CD14-positive monocyte (primary cell): ENCODE measurements around the gene OR51G1. TPM values are rescaled to one million over a fixed set of nuclear protein-coding genes. Genes with fewer than 3 reads are reported as not detected.

Experiments used
- DNase-seq, 3 donors: peaks; one replicate each; pipeline ENCODE4 v3.0.0-alpha.2; 2011 to 2022
- H2AFZ ChIP-seq: 2 replicates; pipeline ENCODE4 v1.6.0; 2012; ENCODE audit warnings: mild to moderate bottlenecking, low read depth, low read length, inconsistent platforms; ENCODE audit not compliant: insufficient read depth, poor library complexity, severe bottlenecking
- H3K27ac ChIP-seq, 2 donors: 1 replicate in 1 of 2; 2 replicates in 1 of 2; pipeline ENCODE4 v1.5.1; 2012 to 2013; ENCODE audit warnings: low read length in 2 of 2, control low read depth in 1 of 2, inconsistent platforms in 1 of 2, low read depth in 1 of 2, mild to moderate bottlenecking in 1 of 2
- H3K27me3 ChIP-seq, 2 donors: one replicate each; pipeline versions ENCODE4 v1.6.0 to v1.6.1; 2011 to 2013; ENCODE audit warnings: low read length in 2 of 2; ENCODE audit not compliant: control insufficient read depth in 2 of 2, insufficient read depth in 2 of 2
- H3K36me3 ChIP-seq, 2 donors: replicated peaks in 1 of 2; 1 replicate in 1 of 2; 2 replicates in 1 of 2; pipeline versions ENCODE4 v1.5.1 to v1.6.1; 2012 to 2013; ENCODE audit warnings: low read length in 2 of 2, control low read depth in 1 of 2, inconsistent platforms in 1 of 2, mild to moderate bottlenecking in 1 of 2; ENCODE audit not compliant: insufficient read depth in 2 of 2, control insufficient read depth in 1 of 2
- H3K4me1 ChIP-seq, 2 donors: 1 replicate in 1 of 2; 2 replicates in 1 of 2; pipeline versions ENCODE4 v1.5.1 to v1.6.1; 2012 to 2013; ENCODE audit warnings: low read length in 2 of 2, control low read depth in 1 of 2, inconsistent platforms in 1 of 2, mild to moderate bottlenecking in 1 of 2, moderate library complexity in 1 of 2; ENCODE audit not compliant: insufficient read depth in 2 of 2, control insufficient read depth in 1 of 2
- H3K4me2 ChIP-seq: replicated peaks from 2 replicates; pipeline ENCODE3; 2012; ENCODE audit warnings: low read length, moderate library complexity, mild to moderate bottlenecking; ENCODE audit not compliant: poor library complexity, severe bottlenecking; ENCODE audit errors: extremely low read depth
- H3K4me3 ChIP-seq, 3 experiments: fragments of 200-600 bp in 1 of 3; sonication (generic) in 1 of 3; replicated peaks in 1 of 3; 1 replicate in 2 of 3; 2 replicates in 1 of 3; pipeline ENCODE4 v1.5.1; 2011 to 2013; ENCODE audit warnings: low read length in 3 of 3, mild to moderate bottlenecking in 3 of 3, control low read depth in 2 of 3, low read depth in 2 of 3, inconsistent platforms in 1 of 3, moderate library complexity in 1 of 3
- H3K79me2 ChIP-seq: 2 replicates; pipeline ENCODE4 v1.6.0; 2012; ENCODE audit warnings: mild to moderate bottlenecking, control low read depth, inconsistent platforms, low read length, moderate library complexity; ENCODE audit not compliant: insufficient read depth
- H3K9ac ChIP-seq: 2 replicates; pipeline ENCODE4 v1.6.0; 2017; ENCODE audit warnings: low read length, mild to moderate bottlenecking; ENCODE audit not compliant: insufficient read depth, poor library complexity, severe bottlenecking
- H3K9me3 ChIP-seq, 2 donors: replicated peaks in 1 of 2; 1 replicate in 1 of 2; 2 replicates in 1 of 2; pipeline versions ENCODE4 v1.5.1 to v1.6.1; 2012 to 2013; ENCODE audit warnings: low read length in 2 of 2, control low read depth in 1 of 2; ENCODE audit not compliant: control insufficient read depth in 1 of 2, insufficient read depth in 1 of 2
- H4K20me1 ChIP-seq: 2 replicates; pipeline ENCODE4 v1.6.0; 2012; ENCODE audit warnings: mild to moderate bottlenecking, low read length, control low read depth, moderate library complexity; ENCODE audit not compliant: insufficient read depth
- H3K27ac Mint-ChIP-seq, 7 donors: one replicate each; pipeline ENCODE4 v1.8.0; 2020; ENCODE audit warnings: mild to moderate bottlenecking in 7 of 7, mixed read lengths in 7 of 7, moderate library complexity in 6 of 7, inconsistent platforms in 2 of 7
- H3K27me3 Mint-ChIP-seq, 3 donors: one replicate each; pipeline ENCODE4 v1.8.0; 2021 to 2022; ENCODE audit warnings: low read depth in 3 of 3, mild to moderate bottlenecking in 3 of 3, mixed read lengths in 3 of 3, moderate library complexity in 3 of 3, inconsistent platforms in 1 of 3
- H3K36me3 Mint-ChIP-seq, 2 donors: one replicate each; pipeline ENCODE4 v1.8.0; 2020; ENCODE audit warnings: mixed read lengths in 2 of 2, inconsistent platforms in 1 of 2, mild to moderate bottlenecking in 1 of 2
- H3K4me1 Mint-ChIP-seq: one replicate; pipeline ENCODE4 v1.8.0; 2020; ENCODE audit warnings: mild to moderate bottlenecking, mixed read lengths
- H3K4me3 Mint-ChIP-seq, 2 donors: one replicate each; pipeline ENCODE4 v1.8.0; 2020; ENCODE audit warnings: mild to moderate bottlenecking in 2 of 2, mixed read lengths in 2 of 2, moderate library complexity in 1 of 2
- H3K9me3 Mint-ChIP-seq, 7 donors: one replicate each; pipeline ENCODE4 v1.8.0; 2020 to 2022; ENCODE audit warnings: mixed read lengths in 7 of 7, mild to moderate bottlenecking in 6 of 7, moderate library complexity in 6 of 7, inconsistent platforms in 2 of 7
- CTCF ChIP-seq: fragments of 200-600 bp; IDR thresholded peaks from one replicate; pipeline ENCODE4 v1.8.0; 2022; ENCODE audit warnings: antibody characterized with exemption, mild to moderate bottlenecking
- WGBS: methylation state at CpG from one replicate; pipeline ENCODE4 v1.1.5; 2013; ENCODE audit warnings: missing lambda C conversion rate; ENCODE audit not compliant: insufficient coverage; 5-methylcytosine and 5-hydroxymethylcytosine counted together
- intact Hi-C, 2 donors: fragments of 100-400 bp; cut with micrococcal nuclease; formaldehyde crosslinking; loops; one replicate each; pipeline versions ENCODE4 v1.15.0 to v1.15.1; 2023
- polyA plus RNA-seq, 3 donors: library from polyadenylated mRNA; depleted of rRNA in 1 of 3; unstranded in 2 of 3; stranded (reverse) in 1 of 3; fragments of 300-500 nt in 2 of 3; fragments of >200 nt in 1 of 3; fragmentation: Illumina TruSeq in 2 of 3; gene quantifications; 1 replicate in 2 of 3; 2 replicates in 1 of 3; pipeline ENCODE4 v1.2.3, GENCODE V29; 2012 to 2021

The OR51G1 gene
- polyA plus RNA-seq, 3 donors, result not detected

GRCh38 chr11:4947505-4947904 lies 23.4 kb upstream of the OR51G1 start, which contains the start of gene OR51A4:
OR51A4 (minus strand) TSS chr11:4947605; CDS start chr11:4947100, 505 bp downstream.
- Histone ChIP-seq H3K4me1 (no peaks in the 10 kb centered on the region), H4K20me1 (no peaks in the 10 kb centered on the region), H3K27ac (no peak within 1 kb of the TSS), H3K4me3 (no peak within 1 kb of the TSS), H3K4me2 (no peak within 1 kb of the TSS), H3K9me3 (no peaks in the 10 kb centered on the region), H3K27me3 (no peaks in the 10 kb centered on the region), H3K36me3 (no peaks in the 10 kb centered on the region), H3K9ac (no peak within 1 kb of the TSS), H3K79me2 (no peaks in the 10 kb centered on the region), H2AFZ (no peak within 1 kb of the TSS)
- Mint-ChIP-seq H3K4me3 (no peak within 1 kb of the TSS), H3K27me3 (no peaks in the 10 kb centered on the region), H3K9me3 (no peaks in the 10 kb centered on the region), H3K4me1 (no peaks in the 10 kb centered on the region), H3K36me3 (no peaks in the 10 kb centered on the region), H3K27ac (no peak within 1 kb of the TSS)
- intact Hi-C loops, result no loop called here
- no peak for DNase-seq
- no peak for TF ChIP-seq CTCF

GRCh38 chr11:4936745-4937144 lies 12.6 kb upstream of the OR51G1 start:
- Mint-ChIP-seq H3K4me1 (no peaks in the 10 kb centered on the region), H3K27me3 (peaks cover 0 to 2% (median 0%) of the 10 kb centered on the region in 3 donors), H3K27ac (no peak overlapping the region), H3K36me3 (no peaks in the 10 kb centered on the region), H3K9me3 (peaks cover 0 to 3% (median 0%) of the 10 kb centered on the region in 7 donors), H3K4me3 (no peak overlapping the region)
- no peak overlapping the region for H3K27ac ChIP-seq
- H3K27me3 ChIP-seq, result no peaks in the 10 kb centered on the region
- no peak overlapping the region for H3K4me3 ChIP-seq
- H4K20me1 ChIP-seq, result no peaks in the 10 kb centered on the region
- no peaks in the 10 kb centered on the region for H3K4me1 ChIP-seq
- no peak for TF ChIP-seq CTCF
- no CpG with 5 or more reads among the region's 3 CpGs for WGBS
- intact Hi-C loops, result no loop called here
- H2AFZ ChIP-seq, result no peak overlapping the region
- H3K9me3 ChIP-seq, result no peaks in the 10 kb centered on the region
- no peak for DNase-seq
- no peaks in the 10 kb centered on the region for H3K79me2 ChIP-seq
- no peak overlapping the region for H3K4me2 ChIP-seq
- H3K36me3 ChIP-seq, result no peaks in the 10 kb centered on the region
- no peak overlapping the region for H3K9ac ChIP-seq
